GM19438 (cell line): ENCODE measurements around the gene PRTN3.
"Not testable (repeated sequence)": the region's sequence is repeated elsewhere in the genome, so short reads cannot be mapped to it uniquely, and the experiment has no call there.

Experiments used
- ATAC-seq: cut with Tn5 transposase; IDR thresholded peaks from one replicate; pipeline ENCODE4 v1.9.1; 2021; ENCODE audit warnings: low read depth; ENCODE audit not compliant: unreplicated experiment

Gene PRTN3

DNA sequence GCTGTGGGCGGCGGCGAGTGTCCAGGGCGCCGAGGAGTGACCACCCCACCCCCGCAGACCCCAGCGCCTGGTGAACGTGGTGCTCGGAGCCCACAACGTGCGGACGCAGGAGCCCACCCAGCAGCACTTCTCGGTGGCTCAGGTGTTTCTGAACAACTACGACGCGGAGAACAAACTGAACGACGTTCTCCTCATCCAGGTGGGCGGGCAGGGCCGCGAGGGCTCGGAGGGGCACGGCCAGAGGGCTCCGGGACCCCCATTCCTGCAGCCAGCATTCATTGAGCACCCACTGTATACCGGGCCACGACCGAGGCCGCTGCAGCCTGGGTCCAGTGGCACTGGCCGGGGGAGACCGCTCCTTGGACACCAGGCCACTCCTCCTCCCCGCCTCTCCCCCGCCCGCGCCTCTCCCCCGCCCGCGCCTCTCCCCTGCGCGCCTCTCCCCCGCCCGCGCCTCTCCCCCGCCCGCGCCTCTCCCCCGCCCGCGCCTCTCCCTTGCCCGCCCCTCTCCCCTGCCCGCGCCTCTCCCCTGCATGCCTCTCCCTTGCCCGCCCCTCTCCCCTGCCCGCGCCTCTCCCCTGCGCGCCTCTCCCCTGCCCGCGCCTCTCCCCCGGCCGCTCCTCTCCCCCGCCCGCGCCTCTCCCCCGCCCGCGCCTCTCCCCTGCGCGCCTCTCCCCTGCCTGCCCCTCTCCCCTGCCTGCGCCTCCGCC lies 3.2 kb downstream of the PRTN3 start:
- no peak for ATAC-seq

DNA sequence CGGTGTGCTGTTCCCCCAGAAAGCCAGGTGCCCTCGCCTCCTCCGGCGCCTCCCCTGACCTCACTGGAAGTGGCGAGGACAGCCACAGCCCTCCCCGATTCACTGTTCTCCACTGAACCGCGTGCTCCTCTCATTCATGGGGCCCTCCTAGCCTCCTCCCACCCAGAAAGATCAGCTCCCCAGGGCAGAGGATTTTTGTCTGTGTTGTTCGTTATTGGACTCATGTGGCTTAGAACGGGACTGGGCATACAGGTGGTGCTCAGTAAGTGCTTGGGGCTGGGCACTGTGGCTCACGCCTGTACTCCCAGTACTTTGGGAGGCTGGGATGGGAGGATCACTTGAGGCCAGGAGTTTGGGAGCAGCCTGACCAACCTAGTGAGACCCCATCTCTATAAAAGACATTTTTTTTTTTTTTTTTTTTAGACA lies 3.8 kb downstream of the PRTN3 start:
- ATAC-seq = no peak

DNA sequence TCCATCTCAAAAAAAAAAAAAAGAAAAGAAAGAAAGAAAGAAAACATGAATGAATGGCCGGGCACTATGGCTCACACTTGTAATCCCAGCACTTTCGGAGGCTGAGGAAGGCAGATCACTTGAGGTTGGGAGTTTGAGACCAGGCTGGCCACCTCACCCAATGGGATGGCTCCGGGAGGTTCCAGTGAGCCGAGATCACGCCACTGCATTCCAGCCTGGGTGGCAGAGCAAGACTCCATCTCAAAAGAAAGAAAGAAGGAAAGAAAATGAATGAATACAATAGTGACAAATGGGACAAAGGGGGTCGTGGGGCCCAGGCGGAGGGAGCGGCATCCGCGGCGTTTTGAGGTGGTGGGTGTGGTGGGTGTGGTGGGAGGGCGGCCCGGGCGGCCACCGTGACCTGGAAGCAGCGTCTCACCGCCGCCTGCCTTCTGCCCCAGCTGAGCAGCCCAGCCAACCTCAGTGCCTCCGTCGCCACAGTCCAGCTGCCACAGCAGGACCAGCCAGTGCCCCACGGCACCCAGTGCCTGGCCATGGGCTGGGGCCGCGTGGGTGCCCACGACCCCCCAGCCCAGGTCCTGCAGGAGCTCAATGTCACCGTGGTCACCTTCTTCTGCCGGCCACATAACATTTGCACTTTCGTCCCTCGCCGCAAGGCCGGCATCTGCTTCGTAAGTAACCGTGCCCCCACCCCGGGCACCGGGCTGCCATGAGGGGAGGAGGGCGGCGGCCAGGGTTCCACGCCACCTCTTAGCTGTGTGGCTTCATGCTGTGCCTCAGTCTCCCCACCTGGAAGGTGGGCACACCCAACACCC lies 5.1 kb downstream of the PRTN3 start:
- no peak for ATAC-seq

DNA sequence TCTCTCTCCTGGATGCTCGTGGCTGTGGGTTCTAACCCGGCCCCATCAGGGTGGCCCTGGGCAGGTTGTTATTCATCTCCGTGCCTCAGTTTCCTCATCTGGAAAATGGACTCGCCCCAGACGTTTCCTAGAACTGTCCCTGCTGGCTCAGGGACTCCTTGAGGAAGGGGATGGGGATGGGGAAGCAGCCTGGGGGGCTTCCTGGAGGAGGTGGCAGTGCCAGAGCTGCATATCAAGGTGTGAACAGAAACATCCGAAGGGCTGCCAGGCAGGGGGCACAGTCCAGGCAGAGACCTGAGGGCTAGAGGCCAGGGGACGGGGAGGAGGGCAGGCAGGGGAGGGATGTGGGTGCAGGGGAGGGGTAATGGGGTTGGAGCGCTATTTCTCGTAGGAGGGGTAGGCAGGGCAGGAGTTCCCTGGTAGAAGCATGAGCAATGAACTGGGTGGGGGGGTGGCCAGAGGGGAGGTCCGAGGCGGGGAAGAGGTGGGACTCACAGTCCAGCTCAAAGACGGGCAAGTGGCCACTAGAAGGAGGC lies 7.7 kb downstream of the PRTN3 start:
- ATAC-seq = no peak

DNA sequence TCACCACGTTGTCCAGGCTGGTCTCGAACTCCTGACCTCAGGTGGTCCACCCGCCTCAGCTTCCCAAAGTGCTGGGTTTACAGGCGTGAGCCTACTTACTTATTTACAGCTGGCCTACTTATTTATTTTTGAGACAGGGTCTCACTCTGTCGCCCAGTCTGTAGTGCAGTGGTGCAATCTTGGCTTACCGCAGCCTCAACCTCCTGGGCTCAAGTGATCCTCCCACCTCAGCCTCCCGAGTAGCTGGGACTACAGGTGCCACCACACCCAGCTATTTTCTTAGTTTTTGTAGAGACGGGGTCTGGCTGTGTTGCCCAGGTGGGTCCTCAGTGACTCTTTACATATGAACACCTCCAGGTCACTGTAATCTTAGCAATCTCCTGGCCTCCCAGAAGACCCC lies 8.4 kb downstream of the PRTN3 start:
- ATAC-seq = not testable (repeated sequence)

DNA sequence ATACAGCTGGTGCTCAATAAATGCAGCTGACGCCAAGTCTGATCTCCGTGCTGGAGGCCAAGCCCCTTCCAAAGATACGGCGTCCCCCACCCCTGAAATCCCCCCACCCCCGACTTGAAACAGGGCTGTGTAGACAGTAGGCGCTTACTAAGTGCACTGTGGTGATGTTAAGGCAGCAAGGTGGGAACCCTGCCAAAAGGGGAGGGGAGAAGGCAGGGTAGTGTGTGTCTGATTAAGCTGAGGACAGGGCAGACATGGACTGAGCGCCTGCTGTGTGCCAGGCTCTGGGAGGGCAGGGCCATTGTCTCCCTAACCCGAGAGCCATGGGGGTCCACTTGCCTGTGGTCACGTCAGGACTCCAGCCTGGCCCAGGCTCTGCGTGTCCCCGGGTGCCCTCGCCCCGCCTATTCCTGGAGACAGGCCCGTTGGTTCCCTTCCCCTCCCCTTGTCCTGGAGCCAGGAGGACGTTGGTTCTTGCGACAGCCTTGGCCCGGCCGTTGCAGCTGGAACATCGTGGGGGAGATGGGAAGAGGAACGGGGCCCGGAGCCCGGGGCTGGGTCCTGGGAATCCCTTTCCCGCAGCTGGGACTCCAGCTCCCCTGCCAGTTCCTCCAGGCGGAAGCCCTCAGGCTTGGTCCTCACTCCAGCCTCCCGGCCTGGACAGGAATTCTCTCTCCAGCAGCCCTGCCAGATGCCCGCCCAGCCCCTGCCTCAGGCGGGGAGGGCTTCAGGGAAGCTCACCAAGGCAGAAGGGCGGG lies 9.6 kb downstream of the PRTN3 start:
- no peak for ATAC-seq

DNA sequence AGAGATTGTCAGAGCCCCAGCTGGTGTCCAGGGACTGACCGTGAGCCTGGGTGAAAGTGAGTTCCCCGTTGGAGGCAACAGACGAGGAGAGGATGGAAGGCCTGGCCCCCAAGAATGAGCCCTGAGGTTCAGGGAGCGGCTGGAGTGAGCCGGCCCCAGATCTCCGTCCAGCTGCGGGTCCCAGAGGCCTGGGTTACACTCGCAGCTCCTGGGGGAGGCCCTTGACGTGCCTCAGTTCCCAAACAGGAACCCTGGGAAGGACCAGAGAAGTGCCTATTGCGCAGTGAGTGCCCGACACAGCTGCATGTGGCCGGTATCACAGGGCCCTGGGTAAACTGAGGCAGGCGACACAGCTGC lies 10.2 kb downstream of the PRTN3 start:
- ATAC-seq = no peak

DNA sequence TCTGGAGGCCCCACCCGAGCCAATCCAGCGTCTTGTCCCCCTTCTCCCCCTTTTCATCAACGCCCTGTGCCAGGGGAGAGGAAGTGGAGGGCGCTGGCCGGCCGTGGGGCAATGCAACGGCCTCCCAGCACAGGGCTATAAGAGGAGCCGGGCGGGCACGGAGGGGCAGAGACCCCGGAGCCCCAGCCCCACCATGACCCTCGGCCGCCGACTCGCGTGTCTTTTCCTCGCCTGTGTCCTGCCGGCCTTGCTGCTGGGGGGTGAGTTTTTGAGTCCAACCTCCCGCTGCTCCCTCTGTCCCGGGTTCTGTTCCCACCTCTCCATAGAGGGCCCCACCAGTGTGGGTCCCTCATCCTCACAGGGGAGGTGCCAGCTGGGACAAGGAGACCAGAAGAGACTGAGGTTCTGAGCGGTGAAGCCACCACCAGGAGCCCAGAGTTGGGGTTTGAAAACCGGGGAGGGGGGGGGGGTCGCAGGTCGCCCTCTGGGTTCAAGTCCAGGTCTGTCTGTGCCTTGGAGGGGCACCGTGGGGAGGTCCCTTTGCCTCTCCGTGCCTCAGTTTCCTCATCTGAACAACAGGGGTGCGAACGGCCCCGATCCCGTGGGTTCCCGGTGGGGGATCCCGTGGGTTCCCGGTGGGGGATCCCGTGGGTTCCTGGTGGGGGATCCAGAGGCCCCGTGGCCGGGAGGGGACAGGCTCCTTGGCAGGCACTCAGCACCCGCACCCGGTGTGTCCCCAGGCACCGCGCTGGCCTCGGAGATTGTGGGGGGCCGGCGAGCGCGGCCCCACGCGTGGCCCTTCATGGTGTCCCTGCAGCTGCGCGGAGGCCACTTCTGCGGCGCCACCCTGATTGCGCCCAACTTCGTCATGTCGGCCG lies 11.6 kb downstream of the PRTN3 start, which contains the start of gene ELANE:
Gene ELANE (plus strand): TSS at position 168 of the 878 bp plus-strand sequence. CDS start 26 bp downstream, at position 194.
- ATAC-seq = no peak

DNA sequence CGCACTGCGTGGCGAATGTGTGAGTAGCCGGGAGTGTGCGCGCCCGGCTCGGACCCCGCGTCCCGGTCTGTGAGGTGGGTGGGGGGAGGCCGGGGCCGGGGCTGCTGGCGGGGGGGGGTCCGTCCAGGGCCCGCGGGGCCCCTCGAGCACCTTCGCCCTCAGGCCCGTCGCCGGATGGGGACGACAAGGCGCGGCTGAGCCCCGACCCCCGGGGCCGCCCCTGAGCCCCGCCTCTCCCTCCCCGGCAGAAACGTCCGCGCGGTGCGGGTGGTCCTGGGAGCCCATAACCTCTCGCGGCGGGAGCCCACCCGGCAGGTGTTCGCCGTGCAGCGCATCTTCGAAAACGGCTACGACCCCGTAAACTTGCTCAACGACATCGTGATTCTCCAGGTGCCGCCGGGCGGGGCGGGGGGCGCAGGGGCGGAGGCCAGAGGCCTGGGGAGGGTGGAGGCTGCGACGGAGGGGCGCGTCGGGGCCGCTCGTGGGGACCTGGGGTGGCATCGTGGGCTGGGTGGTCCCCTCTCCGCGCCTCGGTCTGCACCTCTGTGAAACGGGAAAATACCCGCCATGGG lies 12.3 kb downstream of the PRTN3 start:
- no peak for ATAC-seq

DNA sequence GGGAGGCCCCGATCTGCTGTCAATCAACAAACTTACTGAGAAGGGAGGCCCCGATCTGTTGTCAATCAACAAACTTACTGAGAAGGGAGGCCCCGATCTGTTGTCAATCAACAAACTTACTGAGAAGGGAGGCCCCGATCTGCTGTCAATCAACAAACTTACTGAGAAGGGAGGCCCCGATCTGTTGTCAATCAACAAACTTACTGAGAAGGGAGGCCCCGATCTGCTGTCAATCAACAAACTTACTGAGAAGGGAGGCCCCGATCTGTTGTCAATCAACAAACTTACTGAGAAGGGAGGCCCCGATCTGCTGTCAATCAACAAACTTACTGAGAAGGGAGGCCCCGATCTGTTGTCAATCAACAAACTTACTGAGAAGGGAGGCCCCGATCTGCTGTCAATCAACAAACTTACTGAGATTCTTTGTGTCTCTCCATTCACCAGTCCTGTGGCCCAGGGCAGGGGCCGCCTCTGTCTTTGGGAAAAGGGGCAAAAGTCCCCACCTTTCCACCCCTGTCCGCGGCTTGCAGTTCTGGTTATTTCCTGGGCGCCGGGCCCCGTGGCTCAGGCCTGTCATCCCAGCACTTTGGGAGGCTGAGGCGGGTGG lies 12.9 kb downstream of the PRTN3 start:
- not testable (repeated sequence) for ATAC-seq

DNA sequence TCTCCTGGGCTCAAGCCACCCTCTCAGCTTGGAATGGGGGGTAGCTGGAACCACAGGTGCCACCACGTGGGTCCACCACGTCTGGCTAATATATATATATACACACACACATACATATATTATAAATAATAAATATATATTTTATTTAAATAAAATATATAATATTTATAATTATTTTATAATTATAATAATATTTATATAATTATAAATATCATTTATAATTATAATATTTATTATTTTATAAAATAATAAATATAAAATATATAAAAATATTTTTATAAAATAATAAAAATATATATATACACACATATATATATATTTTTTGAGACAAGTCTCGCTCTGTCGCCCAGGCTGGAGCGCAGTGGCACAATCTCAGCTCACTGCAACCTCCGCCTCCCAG lies 13.8 kb downstream of the PRTN3 start:
- ATAC-seq = no peak

DNA sequence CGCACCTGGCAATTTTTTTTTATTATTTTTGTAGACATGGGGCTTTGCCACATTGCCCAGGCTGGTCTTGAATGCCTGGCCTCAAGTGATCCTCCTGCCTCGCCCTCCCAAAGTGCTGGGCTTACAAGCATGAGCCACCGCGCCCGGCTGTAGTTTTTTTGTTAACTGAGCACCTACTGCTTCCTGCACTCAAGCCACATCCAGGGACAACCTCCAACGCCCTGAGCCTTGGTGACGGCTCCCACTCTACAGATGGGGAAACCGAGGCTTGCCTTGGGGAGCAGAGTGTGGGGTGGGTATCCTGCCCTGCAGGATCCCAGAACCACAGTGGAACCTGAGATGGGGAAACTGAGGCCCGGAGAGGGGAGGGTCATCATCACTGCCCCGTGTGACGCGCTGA lies 14.3 kb downstream of the PRTN3 start:
- no peak for ATAC-seq

DNA sequence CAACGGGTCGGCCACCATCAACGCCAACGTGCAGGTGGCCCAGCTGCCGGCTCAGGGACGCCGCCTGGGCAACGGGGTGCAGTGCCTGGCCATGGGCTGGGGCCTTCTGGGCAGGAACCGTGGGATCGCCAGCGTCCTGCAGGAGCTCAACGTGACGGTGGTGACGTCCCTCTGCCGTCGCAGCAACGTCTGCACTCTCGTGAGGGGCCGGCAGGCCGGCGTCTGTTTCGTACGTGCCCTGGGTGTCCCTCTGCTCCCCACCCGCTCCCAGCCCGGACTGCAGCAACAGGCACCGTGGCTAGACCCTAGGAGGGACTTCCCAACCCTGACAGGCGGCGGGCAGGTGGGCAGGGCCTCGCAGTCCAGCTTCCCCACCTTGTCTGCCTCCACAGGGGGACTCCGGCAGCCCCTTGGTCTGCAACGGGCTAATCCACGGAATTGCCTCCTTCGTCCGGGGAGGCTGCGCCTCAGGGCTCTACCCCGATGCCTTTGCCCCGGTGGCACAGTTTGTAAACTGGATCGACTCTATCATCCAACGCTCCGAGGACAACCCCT lies 14.8 kb downstream of the PRTN3 start:
- no peak for ATAC-seq

DNA sequence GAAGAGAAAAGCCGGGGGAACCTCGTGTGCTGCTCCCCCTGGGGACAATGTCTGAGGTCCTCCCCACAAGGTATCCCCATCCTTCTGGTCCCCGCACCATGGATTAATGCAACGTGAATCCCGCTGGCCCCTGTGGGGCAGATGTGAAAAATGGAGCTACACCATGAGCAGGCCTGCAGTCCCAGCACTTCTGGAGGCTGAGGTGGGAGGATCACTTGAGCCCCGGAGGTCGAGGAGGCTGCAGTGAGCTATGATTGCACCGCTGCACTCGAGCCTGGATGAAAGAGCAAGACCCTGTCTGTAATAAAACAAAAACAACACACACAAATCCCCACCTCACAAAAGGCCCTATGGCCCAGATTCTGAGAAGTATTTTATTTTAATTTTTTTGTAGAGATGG lies 17.5 kb downstream of the PRTN3 start:
- no peak for ATAC-seq

DNA sequence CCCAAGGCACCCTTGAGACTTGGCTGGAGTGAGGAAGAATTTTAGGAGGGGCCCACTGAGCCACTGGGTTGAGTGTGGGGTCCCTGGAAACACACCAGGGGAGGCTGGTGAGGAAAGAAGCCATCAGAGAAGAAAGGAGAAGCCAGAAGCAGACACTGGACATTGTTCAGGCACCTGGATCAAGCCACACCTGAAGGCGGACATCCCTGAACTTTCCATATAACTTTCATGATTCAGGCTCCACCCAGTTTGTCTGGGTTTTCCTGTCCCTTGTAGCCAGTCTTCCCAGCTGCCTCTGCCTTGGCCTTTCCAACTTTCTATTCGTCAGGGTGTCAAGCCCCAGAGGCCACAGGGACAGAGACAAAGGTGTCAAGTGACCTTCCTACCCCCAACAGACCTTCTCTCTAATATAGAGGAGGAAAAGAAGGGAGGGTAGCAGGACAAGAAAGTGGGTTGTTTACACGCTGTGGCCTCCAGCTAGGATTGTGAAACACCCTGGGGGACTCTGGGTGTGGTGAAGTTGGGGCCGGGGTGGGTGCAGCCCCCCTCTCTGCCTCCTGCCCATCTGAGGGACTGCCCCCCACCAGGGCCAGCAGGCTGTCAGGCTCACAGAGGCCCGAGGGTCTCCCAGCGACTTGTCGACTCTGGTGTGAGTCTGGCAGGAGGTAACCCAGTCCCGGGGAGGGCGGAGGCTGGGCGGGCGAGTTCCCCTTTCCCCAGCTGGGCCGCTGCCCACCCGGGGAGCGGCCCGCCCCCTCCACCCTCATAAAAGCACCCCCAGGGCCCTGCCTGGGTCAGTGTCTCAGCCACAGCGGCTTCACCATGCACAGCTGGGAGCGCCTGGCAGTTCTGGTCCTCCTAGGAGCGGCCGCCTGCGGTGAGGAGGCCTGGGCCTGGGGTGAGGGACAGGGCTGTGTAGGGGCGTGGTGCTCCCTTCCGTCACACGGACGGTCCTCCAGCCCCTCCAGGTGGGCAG lies 18.4 kb downstream of the PRTN3 start, which contains the start of gene CFD:
Gene CFD (plus strand): TSS at position 797 of the 976 bp plus-strand sequence. CDS start 26 bp downstream, at position 823.
- ATAC-seq = no peak

DNA sequence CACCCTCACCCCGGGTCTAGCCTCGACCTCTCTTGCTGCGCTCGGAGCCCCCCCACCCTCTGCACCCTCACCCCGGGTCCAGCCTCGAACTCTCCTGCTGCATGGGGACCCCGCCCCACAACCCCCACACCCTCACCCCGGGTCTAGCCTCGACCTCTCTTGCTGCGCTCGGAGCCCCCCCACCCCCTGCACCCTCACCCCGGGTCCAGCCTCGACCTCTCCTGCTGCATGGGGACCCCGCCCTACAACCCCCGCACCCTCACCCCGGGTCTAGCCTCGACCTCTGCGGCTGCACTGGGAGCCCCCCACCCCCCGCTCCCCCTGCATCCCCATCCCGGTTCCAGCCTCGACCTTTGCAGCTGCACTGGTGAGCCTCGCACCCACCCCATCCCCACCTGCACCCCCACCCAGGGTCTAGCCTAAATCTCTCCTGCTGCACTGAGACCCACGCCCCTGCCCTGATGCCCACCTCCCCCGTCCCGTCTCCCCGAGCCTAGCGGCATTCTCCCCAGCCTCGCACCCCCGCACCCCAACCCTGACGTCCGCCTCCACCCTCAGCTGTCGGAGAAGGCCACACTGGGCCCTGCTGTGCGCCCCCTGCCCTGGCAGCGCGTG lies 20.4 kb downstream of the PRTN3 start:
- ATAC-seq = no peak
